ENCODE measurements around the gene STYK1. TPM values are rescaled to one million over a fixed set of nuclear protein-coding genes. Genes with fewer than 3 reads are reported as not detected.
A peak's percentile ranks its signal among the peaks of the same experiment; 100 is the strongest.

STYK1 gene
- total and polyA plus RNA-seq, 2 donors (not counting 1 experiment from before 2014, with no cell fraction given): 0.41 TPM; not detected in 1

DNA sequence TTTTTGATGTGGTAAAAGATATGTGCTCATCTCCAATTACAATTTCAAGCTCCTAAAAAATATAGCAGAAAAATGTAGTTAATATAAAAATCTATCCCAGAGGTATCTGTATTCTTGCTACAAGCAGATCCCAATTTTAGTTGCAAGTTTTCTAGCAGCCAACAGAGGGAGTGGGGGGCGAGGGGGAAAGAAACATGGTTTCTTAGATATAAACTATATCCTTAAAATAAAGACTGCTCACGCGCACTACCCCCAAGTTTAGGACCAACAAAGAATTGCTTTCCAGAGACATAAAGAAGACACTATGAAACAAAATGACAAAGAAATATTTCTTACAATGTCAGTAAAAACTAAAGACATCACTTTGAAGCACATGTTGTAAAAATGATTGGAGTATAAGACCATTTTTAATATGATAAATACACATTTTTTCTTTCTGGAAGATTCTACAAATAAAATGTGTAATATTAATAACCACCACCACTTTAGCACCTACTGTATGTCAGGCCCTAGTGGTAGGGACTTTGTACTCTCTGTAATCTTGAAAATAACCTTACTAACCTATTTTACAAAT, 65.9 kb downstream of the STYK1 start:
- no peaks in the 10 kb centered on the region for H3K36me3 ChIP-seq (ENCODE audit: control insufficient read depth, insufficient read depth, low read length)
- no peaks in the 10 kb centered on the region for H3K9me3 ChIP-seq (ENCODE audit: control insufficient read depth, insufficient read depth, low read depth, low read length)
- no peaks in the 10 kb centered on the region for H4K20me1 ChIP-seq (ENCODE audit: control insufficient read depth, extremely low read depth, insufficient read depth, low read length)
- peaks cover 14% of the 10 kb centered on the region for H3K79me2 ChIP-seq (ENCODE audit: control insufficient read depth, insufficient read depth, low read length)
- H3K27me3 ChIP-seq (ENCODE audit: control insufficient read depth, insufficient read depth, low read length): no peaks in the 10 kb centered on the region
- TF ChIP-seq, protein P1, sequence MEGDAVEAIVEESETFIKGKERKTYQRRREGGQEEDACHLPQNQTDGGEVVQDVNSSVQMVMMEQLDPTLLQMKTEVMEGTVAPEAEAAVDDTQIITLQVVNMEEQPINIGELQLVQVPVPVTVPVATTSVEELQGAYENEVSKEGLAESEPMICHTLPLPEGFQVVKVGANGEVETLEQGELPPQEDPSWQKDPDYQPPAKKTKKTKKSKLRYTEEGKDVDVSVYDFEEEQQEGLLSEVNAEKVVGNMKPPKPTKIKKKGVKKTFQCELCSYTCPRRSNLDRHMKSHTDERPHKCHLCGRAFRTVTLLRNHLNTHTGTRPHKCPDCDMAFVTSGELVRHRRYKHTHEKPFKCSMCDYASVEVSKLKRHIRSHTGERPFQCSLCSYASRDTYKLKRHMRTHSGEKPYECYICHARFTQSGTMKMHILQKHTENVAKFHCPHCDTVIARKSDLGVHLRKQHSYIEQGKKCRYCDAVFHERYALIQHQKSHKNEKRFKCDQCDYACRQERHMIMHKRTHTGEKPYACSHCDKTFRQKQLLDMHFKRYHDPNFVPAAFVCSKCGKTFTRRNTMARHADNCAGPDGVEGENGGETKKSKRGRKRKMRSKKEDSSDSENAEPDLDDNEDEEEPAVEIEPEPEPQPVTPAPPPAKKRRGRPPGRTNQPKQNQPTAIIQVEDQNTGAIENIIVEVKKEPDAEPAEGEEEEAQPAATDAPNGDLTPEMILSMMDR (conservative IDR thresholded peaks at IDR 0.05 in 1 of 2, IDR thresholded peaks at IDR 0.05 in 1 of 2; ENCODE audit: low read depth in 1 of 2, low read length in 2 of 2): peak; percentile 33 to 40
- TF ChIP-seq EZH2 (IDR thresholded peaks at IDR 0.05; ENCODE audit: low read length, missing control alignments): no peak
- no peak overlapping the region for H3K27ac ChIP-seq (ENCODE audit: insufficient read depth, low read length)
- no peak overlapping the region for H3K9ac ChIP-seq (ENCODE audit: insufficient read depth, low read length)
- DNase-seq (ENCODE audit: low read depth in 2 of 2): peak; percentile 11 to 27
- no peaks in the 10 kb centered on the region for H3K4me1 ChIP-seq (ENCODE audit: control insufficient read depth, extremely low read depth, insufficient read depth, low read length)
- no peak overlapping the region for H3K4me3 ChIP-seq (replicated peaks in 1 of 4; ENCODE audit: control extremely low read depth in 1 of 4, insufficient read depth in 1 of 4, low read depth in 3 of 4, low read length in 4 of 4)
- H3K4me2 ChIP-seq (ENCODE audit: extremely low read depth, insufficient read depth, low read length): no peak overlapping the region
- H2AFZ ChIP-seq (ENCODE audit: low read length): no peak overlapping the region

DNA sequence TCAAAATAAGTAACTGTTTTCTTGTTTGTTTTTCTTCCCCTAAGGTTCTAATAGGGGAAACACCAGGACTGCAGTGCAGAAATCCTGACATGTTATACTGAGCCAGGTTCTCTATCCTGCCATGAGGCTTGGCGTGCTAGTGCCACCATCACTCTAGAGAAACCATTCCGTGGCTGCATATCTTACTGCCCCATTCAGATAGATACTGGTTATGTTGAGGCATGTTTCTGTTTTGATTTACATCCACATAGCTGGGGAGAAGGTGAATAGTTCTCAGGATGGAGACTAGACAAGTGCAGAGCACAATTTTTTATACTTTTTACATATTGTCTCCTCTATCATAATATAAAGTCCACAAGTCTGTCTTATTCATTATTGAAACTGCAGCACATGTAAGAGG, 72.0 kb downstream of the STYK1 start:
- Histone ChIP-seq H3K27ac (ENCODE audit: insufficient read depth, low read length) (no peak overlapping the region), H3K27me3 (ENCODE audit: control insufficient read depth, insufficient read depth, low read length) (no peaks in the 10 kb centered on the region), H3K9me3 (ENCODE audit: control insufficient read depth, insufficient read depth, low read depth, low read length) (no peaks in the 10 kb centered on the region), H3K4me3 (replicated peaks in 1 of 4; ENCODE audit: control extremely low read depth in 1 of 4, insufficient read depth in 1 of 4, low read depth in 3 of 4, low read length in 4 of 4) (no peak overlapping the region), H3K9ac (ENCODE audit: insufficient read depth, low read length) (no peak overlapping the region), H4K20me1 (ENCODE audit: control insufficient read depth, extremely low read depth, insufficient read depth, low read length) (no peaks in the 10 kb centered on the region), H3K36me3 (ENCODE audit: control insufficient read depth, insufficient read depth, low read length) (no peaks in the 10 kb centered on the region), H3K4me1 (ENCODE audit: control insufficient read depth, extremely low read depth, insufficient read depth, low read length) (no peaks in the 10 kb centered on the region), H2AFZ (ENCODE audit: low read length) (no peak overlapping the region), H3K4me2 (ENCODE audit: extremely low read depth, insufficient read depth, low read length) (no peak overlapping the region), H3K79me2 (ENCODE audit: control insufficient read depth, insufficient read depth, low read length) (no peaks in the 10 kb centered on the region)
- DNase-seq (ENCODE audit: low read depth in 2 of 2): no peak
- TF ChIP-seq, protein P1 (conservative IDR thresholded peaks at IDR 0.05 in 1 of 2, IDR thresholded peaks at IDR 0.05 in 1 of 2; ENCODE audit: low read depth in 1 of 2, low read length in 2 of 2): no peak
- no peak for TF ChIP-seq EZH2 (IDR thresholded peaks at IDR 0.05; ENCODE audit: low read length, missing control alignments)

DNA sequence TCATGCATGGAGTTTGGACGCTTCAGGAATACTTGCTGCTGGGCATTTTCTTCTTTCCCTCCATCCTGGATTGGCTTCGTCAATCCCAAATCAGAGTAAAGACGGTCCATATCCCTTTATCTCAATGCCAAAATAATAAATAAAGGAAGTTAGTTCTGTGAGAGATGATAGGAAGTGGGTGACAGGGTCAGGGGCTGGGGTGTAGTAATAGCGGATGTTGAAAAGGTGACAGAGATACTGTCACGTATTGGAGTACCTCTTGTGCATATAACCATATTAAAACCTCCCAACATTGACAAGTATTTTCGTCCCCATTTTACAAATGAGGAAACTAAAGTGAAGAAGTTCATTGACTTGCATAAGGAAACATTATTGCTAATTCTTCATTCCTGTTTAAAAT, 72.9 kb downstream of the STYK1 start:
- Histone ChIP-seq H3K36me3 (ENCODE audit: control insufficient read depth, insufficient read depth, low read length) (no peaks in the 10 kb centered on the region), H3K9me3 (ENCODE audit: control insufficient read depth, insufficient read depth, low read depth, low read length) (no peaks in the 10 kb centered on the region), H3K79me2 (ENCODE audit: control insufficient read depth, insufficient read depth, low read length) (no peaks in the 10 kb centered on the region), H3K9ac (ENCODE audit: insufficient read depth, low read length) (no peak overlapping the region), H3K4me1 (ENCODE audit: control insufficient read depth, extremely low read depth, insufficient read depth, low read length) (no peaks in the 10 kb centered on the region), H3K27me3 (ENCODE audit: control insufficient read depth, insufficient read depth, low read length) (no peaks in the 10 kb centered on the region), H3K4me2 (ENCODE audit: extremely low read depth, insufficient read depth, low read length) (no peak overlapping the region), H2AFZ (ENCODE audit: low read length) (no peak overlapping the region), H4K20me1 (ENCODE audit: control insufficient read depth, extremely low read depth, insufficient read depth, low read length) (no peaks in the 10 kb centered on the region), H3K27ac (ENCODE audit: insufficient read depth, low read length) (no peak overlapping the region), H3K4me3 (replicated peaks in 1 of 4; ENCODE audit: control extremely low read depth in 1 of 4, insufficient read depth in 1 of 4, low read depth in 3 of 4, low read length in 4 of 4) (no peak overlapping the region)
- DNase-seq (ENCODE audit: low read depth in 2 of 2): no peak
- TF ChIP-seq EZH2 (IDR thresholded peaks at IDR 0.05; ENCODE audit: low read length, missing control alignments): no peak
- TF ChIP-seq, protein P1 (conservative IDR thresholded peaks at IDR 0.05 in 1 of 2, IDR thresholded peaks at IDR 0.05 in 1 of 2; ENCODE audit: low read depth in 1 of 2, low read length in 2 of 2): no peak

Measured in fibroblast of lung (primary cell).